IMR-90 (cell line): ENCODE measurements around the gene KAZN.

Experiments used
- CHD1 ChIP-seq: IDR thresholded peaks from 2 replicates; pipeline ENCODE4 v1.6.1; 2012; ENCODE audit warnings: low read depth, low read length, improper control_type of control experiment
- POLR2A ChIP-seq: IDR thresholded peaks from 2 replicates; pipeline ENCODE4 v1.6.1; 2012; ENCODE audit warnings: mild to moderate bottlenecking, low read depth, low read length
- RAD21 ChIP-seq: IDR thresholded peaks from 2 replicates; pipeline ENCODE4 v1.6.1; 2012; ENCODE audit warnings: low read length, improper control_type of control experiment
- SMC3 ChIP-seq: fragments of 150-350 bp; IDR thresholded peaks from 2 replicates; pipeline ENCODE4 v1.6.1; 2016; ENCODE audit warnings: low read depth, mild to moderate bottlenecking, antibody characterized with exemption, low read length, moderate library complexity
- TF ChIP-seq, protein P1 (sequence below): conservative IDR thresholded peaks from 2 replicates; pipeline ENCODE4 v1.5.1; 2012; ENCODE audit warnings: mild to moderate bottlenecking, low read depth, low read length, improper control_type of control experiment

GRCh38 chr1:14674030-14674429, 75.5 kb downstream of the KAZN start:
- TF ChIP-seq, protein P1, sequence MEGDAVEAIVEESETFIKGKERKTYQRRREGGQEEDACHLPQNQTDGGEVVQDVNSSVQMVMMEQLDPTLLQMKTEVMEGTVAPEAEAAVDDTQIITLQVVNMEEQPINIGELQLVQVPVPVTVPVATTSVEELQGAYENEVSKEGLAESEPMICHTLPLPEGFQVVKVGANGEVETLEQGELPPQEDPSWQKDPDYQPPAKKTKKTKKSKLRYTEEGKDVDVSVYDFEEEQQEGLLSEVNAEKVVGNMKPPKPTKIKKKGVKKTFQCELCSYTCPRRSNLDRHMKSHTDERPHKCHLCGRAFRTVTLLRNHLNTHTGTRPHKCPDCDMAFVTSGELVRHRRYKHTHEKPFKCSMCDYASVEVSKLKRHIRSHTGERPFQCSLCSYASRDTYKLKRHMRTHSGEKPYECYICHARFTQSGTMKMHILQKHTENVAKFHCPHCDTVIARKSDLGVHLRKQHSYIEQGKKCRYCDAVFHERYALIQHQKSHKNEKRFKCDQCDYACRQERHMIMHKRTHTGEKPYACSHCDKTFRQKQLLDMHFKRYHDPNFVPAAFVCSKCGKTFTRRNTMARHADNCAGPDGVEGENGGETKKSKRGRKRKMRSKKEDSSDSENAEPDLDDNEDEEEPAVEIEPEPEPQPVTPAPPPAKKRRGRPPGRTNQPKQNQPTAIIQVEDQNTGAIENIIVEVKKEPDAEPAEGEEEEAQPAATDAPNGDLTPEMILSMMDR: no peak
- TF ChIP-seq POLR2A (no peak), CHD1 (no peak), RAD21 (no peak), SMC3 (no peak)
